Measurements from ENCODE around the gene IGF2R.

IGF2R gene

DNA sequence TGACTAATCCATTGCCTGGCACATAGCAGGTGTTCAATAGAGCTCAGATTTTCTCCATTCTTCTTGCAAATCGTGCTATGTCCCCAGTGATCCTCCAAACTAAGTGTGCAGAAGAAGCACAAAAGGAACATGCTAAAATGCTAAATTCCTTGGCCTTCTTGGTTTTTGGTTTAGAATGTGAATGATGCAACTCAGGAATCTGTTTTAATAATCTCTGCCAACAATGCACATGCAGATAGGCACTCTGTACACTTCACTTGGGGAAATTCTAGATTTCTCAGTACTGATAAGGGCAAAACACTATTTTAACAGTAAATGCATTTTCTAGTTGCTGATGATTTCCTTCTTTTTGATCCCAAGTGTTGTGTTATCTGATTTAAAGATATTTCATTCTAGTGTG, 188.0 kb downstream of the IGF2R start:
- no peak for DNase-seq

DNA sequence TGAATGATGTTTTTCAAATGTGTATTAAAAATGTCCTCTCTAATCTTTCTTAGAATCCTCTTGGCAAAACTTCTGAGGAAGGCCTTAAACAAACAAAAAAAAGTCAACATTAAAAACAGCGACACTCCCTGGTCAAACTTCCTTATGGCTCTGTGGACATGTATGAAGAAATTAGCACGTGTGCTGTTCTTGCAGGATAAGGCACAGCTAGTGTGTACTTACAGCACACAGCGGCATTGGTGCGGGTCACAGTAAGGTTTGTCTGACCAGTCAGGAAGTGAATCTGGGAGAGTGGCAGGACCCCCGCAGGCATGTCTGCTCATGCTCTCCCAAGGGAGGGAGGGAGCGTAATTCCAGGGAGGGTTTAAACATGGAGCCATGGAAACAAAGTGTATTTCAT, 191.6 kb downstream of the IGF2R start:
- no peak for DNase-seq

Data from activated CD8-positive, alpha-beta memory T cell treated with anti-CD3 and anti-CD28 coated beads, Interleukin-2, amount 50 U/mL, for 48 hours (primary cell).